GM18499 (cell line): ENCODE measurements around the gene SH3GL2.
"Not testable (repeated sequence)": the region's sequence is repeated elsewhere in the genome, so short reads cannot be mapped to it uniquely, and the experiment has no call there.

Experiments used
- ATAC-seq: cut with Tn5 transposase; IDR thresholded peaks from one replicate; pipeline ENCODE4 v1.9.1; 2021; ENCODE audit warnings: moderate number of reproducible peaks; ENCODE audit not compliant: insufficient read depth, unreplicated experiment

SH3GL2 gene

DNA sequence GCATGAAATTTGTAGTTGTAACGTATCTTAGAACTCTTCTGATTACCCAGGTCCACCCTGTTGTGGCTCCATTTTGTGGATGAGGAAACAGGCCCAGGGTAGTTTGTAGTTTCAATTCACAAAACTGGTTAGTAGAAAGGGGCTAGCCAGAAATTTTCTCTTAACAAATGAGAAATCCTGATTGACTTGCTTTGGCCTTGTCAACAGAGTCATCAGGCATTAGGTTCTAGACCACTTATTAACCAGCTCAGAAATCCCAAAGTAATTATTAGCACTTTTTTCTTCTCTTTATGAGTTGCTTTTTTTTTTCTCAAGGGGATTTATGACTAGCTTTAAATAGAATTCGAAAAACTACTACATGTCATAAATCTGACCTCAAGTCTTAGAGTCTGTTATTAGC is 160.2 kb downstream of the SH3GL2 start:
- ATAC-seq, result no peak

- no peak for ATAC-seq
These were observed 160.9 kb downstream of the SH3GL2 start for GRCh38 chr9:17739736-17740135.

GRCh38 chr9:17742067-17742466 is 163.2 kb downstream of the SH3GL2 start:
- ATAC-seq, result no peak

- no peak for ATAC-seq
These were observed 165.9 kb downstream of the SH3GL2 start for GRCh38 chr9:17744786-17745185.

DNA sequence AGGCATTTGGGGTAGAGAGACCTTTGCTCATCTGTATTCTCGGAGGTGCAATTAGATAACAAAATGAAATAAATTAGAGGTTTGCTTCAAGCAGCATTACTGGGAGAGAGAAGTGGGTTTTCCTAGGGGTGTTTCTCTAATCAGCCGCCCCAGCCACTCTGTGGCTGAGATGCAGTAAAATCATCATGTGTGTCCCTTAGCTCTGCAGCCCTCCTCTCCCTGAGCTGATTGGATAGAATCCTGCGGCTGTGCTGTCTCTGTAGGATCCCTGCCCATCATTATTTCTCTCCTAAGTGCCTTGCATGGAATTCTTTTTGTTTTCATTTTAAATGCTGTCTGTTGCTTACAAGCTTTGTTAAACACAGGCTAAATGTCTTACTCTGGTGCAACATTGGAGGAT is 171.4 kb downstream of the SH3GL2 start:
- no peak for ATAC-seq

- no peak for ATAC-seq
These were observed 172.6 kb downstream of the SH3GL2 start for GRCh38 chr9:17751486-17751885.

DNA sequence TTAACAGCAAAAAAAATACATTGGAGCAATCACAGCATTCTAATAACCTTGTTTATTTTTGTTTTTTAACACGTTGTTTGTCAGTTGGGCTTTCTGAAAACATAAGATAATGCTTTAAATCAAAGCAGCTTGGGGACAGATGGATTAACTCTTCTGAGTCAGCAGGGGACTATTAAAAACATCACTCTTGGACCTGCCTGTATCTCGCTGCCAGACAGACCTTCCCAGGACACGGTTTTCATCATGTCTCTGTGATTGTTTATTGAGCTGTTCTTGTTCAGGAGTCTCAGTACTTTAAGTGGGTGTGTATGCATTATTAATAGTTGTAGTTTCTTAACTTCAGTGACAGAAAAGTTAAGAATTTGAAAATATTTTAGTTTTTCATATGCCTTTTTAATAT is 173.2 kb downstream of the SH3GL2 start:
- no peak for ATAC-seq

DNA sequence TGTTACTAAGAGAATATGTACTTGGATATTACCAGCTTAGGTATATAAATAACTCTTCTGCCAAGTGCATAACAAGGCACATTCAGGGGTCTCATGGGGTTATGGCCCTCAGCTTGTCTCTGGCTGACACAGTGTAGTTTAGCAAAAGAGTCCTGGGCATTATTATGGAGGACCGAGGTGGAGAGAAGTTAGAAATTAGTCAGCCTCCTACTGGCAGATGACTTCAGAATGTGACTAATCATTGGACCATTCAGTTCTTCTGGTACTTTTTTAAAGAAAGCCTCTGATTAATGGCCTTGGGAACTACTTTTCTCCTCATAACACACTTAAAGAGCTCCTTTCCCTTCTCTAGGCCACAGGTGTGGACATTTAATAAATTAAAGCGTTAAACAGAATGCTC is 178.9 kb downstream of the SH3GL2 start:
- no peak for ATAC-seq

DNA sequence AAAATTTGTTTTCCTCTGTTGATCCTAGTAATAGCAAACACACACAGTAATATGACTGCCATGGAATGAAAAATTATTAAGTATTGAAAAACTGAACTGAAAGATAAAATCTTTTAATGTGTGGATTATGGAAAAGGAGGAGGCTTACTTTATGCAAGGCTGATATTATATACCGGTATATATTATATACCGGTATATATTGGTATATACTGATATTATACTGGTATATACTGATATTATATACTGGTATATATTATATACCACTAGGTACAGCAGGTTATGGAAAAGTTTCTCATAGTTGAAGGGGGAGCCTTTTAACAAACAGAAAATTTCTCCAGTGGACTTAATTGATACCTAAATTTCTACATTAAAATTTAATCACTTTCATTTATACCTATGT is 181.4 kb downstream of the SH3GL2 start:
- no peak for ATAC-seq

DNA sequence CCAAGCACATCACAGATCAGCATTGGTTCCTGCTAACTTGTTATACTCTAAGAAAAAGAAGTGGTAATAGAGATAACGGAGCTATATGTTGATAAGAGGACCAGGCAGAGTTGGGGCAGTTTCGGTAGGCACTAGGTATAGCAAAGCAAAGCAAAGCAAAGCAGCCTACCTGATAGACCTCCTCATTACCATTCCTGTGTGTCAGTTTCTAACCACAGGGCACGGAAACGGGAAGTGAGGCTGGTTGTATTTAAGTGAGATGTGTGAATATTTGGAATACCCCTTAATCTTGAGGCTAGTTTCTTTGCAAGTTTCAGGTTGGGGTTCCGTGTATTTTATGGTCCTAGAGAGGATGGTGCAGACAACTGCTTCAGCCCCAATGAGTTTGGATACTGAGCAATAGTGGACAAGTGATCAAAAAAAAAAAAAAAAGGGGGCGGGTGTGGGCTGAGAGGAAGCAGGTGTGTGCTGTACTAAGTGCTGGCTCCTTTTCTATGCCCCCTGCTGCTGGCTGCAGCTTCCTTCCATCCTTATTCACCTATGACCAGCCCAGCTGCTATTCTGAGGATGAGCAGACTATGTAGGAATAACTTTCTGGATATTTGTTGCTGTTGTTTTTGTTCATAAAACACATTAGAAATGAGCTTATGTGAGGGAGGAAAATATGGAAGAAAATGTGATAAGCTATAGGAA is 183.3 kb downstream of the SH3GL2 start:
- no peak for ATAC-seq

GRCh38 chr9:17764306-17764705 is 185.4 kb downstream of the SH3GL2 start:
- ATAC-seq, result no peak

DNA sequence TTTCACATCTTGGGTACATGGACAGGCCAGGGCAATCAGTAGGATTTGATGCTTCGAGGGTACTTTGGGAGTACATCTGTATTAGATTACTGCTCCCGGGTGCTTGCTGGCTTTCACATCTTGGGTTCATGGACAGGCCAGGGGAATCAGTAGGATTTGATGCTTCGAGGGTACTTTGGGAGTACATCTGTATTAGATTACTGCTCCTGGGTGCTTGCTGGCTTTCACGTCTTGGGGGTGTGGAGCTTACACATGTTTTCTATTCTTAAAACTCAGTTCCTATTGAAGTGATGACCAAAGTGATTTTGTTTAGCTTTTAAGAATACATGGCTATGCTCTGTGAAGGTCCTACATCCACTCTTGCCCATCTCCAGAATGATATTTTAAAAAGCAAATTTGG is 186.3 kb downstream of the SH3GL2 start:
- ATAC-seq, result not testable (repeated sequence)

DNA sequence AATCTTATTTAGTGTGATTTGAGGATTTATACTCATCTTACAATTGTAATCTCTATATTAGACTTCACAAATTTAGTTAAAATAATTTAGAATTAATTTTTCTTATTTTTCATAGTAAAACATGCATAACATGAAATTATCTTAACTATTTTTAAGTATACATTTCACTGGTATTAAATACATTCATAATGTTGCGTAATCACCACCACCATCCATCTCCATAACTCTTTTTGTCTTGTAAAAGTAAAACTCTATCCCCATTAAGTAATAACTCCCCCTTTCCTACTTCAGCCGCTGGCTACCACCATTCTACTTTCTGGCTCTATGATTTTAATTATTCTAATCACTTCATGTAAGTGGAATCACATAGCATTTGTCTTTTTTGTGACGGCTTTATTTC is 193.4 kb downstream of the SH3GL2 start:
- ATAC-seq, result no peak

DNA sequence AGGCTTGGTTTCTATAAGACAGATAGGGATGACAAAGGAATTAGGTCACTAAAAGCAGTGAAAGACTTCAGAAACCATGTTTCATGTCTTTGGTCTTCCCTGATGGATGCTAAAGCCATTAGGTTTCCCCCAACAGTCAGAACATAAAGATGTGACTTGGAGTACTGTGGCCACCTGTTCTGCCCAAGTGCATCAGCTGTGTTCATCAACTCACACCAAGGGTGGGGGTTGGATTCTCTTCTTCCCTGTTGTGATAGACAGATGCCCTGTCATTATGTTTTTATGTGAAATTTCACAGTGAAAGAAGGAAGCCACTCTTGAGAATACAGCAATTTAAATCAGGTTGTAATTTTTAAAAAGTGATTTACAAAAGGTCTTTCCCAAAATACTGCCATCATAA is 196.8 kb downstream of the SH3GL2 start:
- no peak for ATAC-seq

DNA sequence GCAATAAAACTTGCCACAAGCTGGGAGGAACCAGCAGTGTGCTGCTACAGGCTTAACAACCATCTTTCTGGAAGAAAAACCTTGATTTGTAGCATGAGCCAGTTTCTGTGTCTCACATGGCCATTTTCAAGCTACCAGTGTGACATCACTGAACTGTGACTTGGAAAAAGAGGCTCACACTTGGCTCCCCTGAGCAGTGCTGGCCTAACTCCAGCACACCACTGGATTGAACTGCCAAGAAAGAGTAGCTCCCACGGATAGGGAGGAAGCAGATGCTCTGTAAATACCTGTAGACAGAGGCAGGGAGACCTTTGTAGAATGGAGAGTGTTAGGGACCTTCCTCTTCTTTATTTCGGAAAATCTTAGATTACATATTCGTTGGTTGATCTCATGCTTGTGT is 197.9 kb downstream of the SH3GL2 start:
- no peak for ATAC-seq

GRCh38 chr9:17777465-17777864 is 198.6 kb downstream of the SH3GL2 start:
- no peak for ATAC-seq

DNA sequence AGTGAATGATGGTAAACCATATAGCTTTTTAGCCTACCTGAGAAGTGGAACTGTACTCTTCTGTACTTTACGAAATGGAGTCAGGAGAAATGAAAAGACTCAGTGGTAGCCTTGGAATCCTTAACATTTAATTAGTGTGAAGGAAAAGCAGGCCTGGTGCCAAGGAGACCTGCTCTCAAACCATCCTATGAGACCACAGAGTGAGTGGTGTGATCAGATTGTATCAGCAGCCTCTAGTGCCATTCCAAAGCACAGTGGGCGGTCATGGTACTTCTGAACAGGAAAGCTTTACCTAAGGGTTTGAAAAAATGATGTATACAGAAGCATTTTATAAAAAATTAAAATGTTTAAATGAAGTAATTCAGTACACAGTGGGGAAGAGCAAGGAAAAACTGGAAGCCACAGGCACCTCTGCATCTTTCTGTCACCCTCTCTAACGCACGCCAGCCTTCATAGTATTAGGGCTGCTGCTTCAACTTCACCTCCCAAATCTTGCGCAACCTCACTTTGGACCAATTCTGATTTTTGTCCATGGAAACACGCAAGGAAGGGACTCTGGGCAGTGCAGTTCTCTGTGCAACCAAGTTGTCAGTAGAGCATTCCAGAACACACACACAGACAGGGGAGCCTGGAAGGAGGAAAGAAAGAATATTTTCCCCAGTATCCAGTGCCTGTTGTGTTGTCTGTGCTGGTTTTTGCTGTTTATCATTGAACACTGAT is 203.7 kb downstream of the SH3GL2 start:
- no peak for ATAC-seq

DNA sequence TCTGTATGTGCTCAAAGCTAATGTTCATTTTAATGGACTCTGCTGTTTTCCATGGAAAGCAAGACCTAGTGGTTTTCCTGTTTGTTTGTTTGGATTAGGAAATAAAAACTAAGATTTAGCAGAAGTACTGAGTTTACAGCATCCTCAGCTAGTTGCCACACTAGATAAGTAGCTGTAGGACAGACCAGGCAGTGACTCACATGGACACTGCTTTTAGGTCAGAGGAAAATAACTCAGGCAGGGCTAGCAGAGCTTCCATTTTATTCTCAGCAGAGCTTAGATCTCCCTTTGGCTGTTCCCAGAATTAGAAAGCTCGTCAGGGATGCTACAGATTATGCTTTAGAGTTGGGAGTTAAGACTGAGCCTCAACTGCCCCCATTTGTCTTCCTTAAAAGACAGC is 204.4 kb downstream of the SH3GL2 start:
- no peak for ATAC-seq

- ATAC-seq, result no peak
These were observed 210.4 kb downstream of the SH3GL2 start for GRCh38 chr9:17789316-17789715.

GRCh38 chr9:17793713-17794622 is 215.1 kb downstream of the SH3GL2 start:
- ATAC-seq, result no peak

- no peak for ATAC-seq
These were observed 216.9 kb downstream of the SH3GL2 start for GRCh38 chr9:17795744-17796143.
